Measurements from ENCODE around the gene RXRA.

The RXRA gene

GRCh38 chr9:134329576-134329855 lies 3.3 kb downstream of the RXRA start:
- Histone ChIP-seq H3K9me3 (ENCODE audit: control insufficient read depth, low read length) (no peaks in the 10 kb centered on the region), H3K9ac (no peak overlapping the region), H3K27ac (peak overlapping the region; percentile 84), H3K79me2 (peaks cover 73% of the 10 kb centered on the region), H3K4me2 (ENCODE audit: low read length) (peak overlapping the region; percentile 96), H2AFZ (no peak overlapping the region), H3K4me3 (ENCODE audit: low read depth, low read length) (peak overlapping the region; percentile 88), H3K4me1 (peaks cover 25% of the 10 kb centered on the region), H3K36me3 (ENCODE audit: control insufficient read depth, insufficient read depth, low read length) (no peaks in the 10 kb centered on the region), H3K27me3 (ENCODE audit: control insufficient read depth, insufficient read depth, low read length) (no peaks in the 10 kb centered on the region)
- no peak for TF ChIP-seq CTCF (IDR thresholded peaks at IDR 0.05)

- Histone ChIP-seq H2AFZ (no peak overlapping the region), H3K27me3 (ENCODE audit: control insufficient read depth, insufficient read depth, low read length) (no peaks in the 10 kb centered on the region), H3K4me3 (ENCODE audit: low read depth, low read length) (peak overlapping the region; percentile 9), H3K27ac (peak overlapping the region; percentile 84), H3K4me1 (peaks cover 25% of the 10 kb centered on the region), H3K4me2 (ENCODE audit: low read length) (peak overlapping the region; percentile 96), H3K9ac (no peak overlapping the region), H3K9me3 (ENCODE audit: control insufficient read depth, low read length) (no peaks in the 10 kb centered on the region), H3K79me2 (peaks cover 77% of the 10 kb centered on the region), H3K36me3 (ENCODE audit: control insufficient read depth, insufficient read depth, low read length) (no peaks in the 10 kb centered on the region)
- no peak for TF ChIP-seq CTCF (IDR thresholded peaks at IDR 0.05)
Observed at GRCh38 chr9:134329886-134330285, 3.6 kb downstream of the RXRA start.

- Histone ChIP-seq H3K9ac (no peak overlapping the region), H2AFZ (no peak overlapping the region), H3K27ac (no peak overlapping the region), H3K4me3 (ENCODE audit: low read depth, low read length) (peak overlapping the region; percentile 9), H3K79me2 (peaks cover 83% of the 10 kb centered on the region), H3K4me2 (ENCODE audit: low read length) (peak overlapping the region; percentile 73), H3K4me1 (peaks cover 28% of the 10 kb centered on the region), H3K9me3 (ENCODE audit: control insufficient read depth, low read length) (no peaks in the 10 kb centered on the region), H3K36me3 (ENCODE audit: control insufficient read depth, insufficient read depth, low read length) (no peaks in the 10 kb centered on the region), H3K27me3 (ENCODE audit: control insufficient read depth, insufficient read depth, low read length) (no peaks in the 10 kb centered on the region)
- TF ChIP-seq CTCF (IDR thresholded peaks at IDR 0.05): no peak
Observed at GRCh38 chr9:134330590-134330989, 4.3 kb downstream of the RXRA start.

DNA sequence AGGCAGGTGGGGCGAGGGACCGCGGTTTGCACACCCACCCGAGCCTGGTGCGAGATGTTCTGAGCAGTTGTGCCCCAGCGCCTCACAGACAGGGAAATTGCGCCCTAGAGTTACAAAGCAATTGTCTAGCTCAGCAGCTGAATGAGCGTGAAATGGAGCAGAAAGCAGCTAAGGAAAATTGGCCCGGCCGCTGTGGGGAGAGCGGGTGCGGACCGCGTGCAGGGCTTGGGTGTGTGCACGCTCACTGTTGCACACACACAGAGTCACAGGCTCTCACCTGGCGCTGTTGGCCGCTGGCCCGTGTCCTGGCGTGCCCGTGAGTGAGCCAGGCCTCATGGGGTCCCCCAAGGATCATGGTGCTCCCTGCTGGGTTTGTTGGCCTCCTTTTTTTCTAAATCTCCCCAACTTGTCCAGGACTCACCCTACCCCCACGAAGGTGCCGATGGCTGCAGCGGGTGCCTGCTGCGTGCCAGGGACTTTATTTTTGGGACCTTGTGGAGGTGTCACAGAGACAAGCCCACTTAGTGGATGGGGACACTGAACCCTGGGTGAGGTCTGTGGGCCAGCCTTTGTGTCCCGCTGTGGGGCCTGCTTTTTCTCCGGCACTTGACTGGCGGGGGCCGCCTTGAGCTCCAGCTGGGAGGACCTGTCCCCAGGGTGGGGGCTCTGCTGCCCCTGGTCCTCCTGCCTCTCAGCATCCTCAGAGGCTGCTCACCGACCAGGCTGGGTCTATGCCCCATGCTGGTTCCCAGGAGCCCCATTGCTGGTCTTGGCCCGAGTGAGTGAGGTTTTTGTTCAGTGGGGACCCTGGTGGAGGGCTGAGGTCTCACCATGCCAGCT lies 5.2 kb downstream of the RXRA start:
- H3K36me3 ChIP-seq (ENCODE audit: control insufficient read depth, insufficient read depth, low read length): no peaks in the 10 kb centered on the region
- no peak overlapping the region for H3K9ac ChIP-seq
- H3K27me3 ChIP-seq (ENCODE audit: control insufficient read depth, insufficient read depth, low read length): no peaks in the 10 kb centered on the region
- H2AFZ ChIP-seq: no peak overlapping the region
- peak overlapping the region; percentile 9 for H3K4me3 ChIP-seq (ENCODE audit: low read depth, low read length)
- no peaks in the 10 kb centered on the region for H3K9me3 ChIP-seq (ENCODE audit: control insufficient read depth, low read length)
- H3K4me2 ChIP-seq (ENCODE audit: low read length): peak overlapping the region; percentile 73
- peaks cover 91% of the 10 kb centered on the region for H3K79me2 ChIP-seq
- H3K4me1 ChIP-seq: peaks cover 34% of the 10 kb centered on the region
- TF ChIP-seq CTCF (IDR thresholded peaks at IDR 0.05): no peak
- H3K27ac ChIP-seq: no peak overlapping the region

GRCh38 chr9:134332266-134332665 lies 6.0 kb downstream of the RXRA start:
- Histone ChIP-seq H3K79me2 (peaks cover 96% of the 10 kb centered on the region), H2AFZ (no peak overlapping the region), H3K27ac (no peak overlapping the region), H3K36me3 (ENCODE audit: control insufficient read depth, insufficient read depth, low read length) (no peaks in the 10 kb centered on the region), H3K9me3 (ENCODE audit: control insufficient read depth, low read length) (no peaks in the 10 kb centered on the region), H3K9ac (no peak overlapping the region), H3K4me3 (ENCODE audit: low read depth, low read length) (no peak overlapping the region), H3K27me3 (ENCODE audit: control insufficient read depth, insufficient read depth, low read length) (no peaks in the 10 kb centered on the region), H3K4me2 (ENCODE audit: low read length) (peak overlapping the region; percentile 1), H3K4me1 (peaks cover 37% of the 10 kb centered on the region)
- TF ChIP-seq CTCF (IDR thresholded peaks at IDR 0.05): no peak

Measured in parathyroid adenoma (tissue), 2 donors.